Ammon's horn (tissue), 1 donor: Measurements from ENCODE around the gene IVD.

ENCODE experiments used
- DNase-seq: peaks from one replicate; pipeline ENCODE4 v3.0.0-alpha.2; 2016; ENCODE audit warnings: low spot score

IVD gene

GRCh38 chr15:40415226-40415625 lies 9.6 kb downstream of the IVD start:
- no peak for DNase-seq

- no peak for DNase-seq
These were observed 10.5 kb downstream of the IVD start for GRCh38 chr15:40416056-40416455.

GRCh38 chr15:40418126-40418525 lies 12.5 kb downstream of the IVD start:
- no peak for DNase-seq

- no peak for DNase-seq
These were observed 14.6 kb downstream of the IVD start for GRCh38 chr15:40420071-40420713.

- DNase-seq, result no peak
These were observed 15.2 kb downstream of the IVD start for GRCh38 chr15:40420793-40421192.

GRCh38 chr15:40421246-40422157 lies 15.9 kb downstream of the IVD start:
- peak; percentile 85 for DNase-seq

DNA sequence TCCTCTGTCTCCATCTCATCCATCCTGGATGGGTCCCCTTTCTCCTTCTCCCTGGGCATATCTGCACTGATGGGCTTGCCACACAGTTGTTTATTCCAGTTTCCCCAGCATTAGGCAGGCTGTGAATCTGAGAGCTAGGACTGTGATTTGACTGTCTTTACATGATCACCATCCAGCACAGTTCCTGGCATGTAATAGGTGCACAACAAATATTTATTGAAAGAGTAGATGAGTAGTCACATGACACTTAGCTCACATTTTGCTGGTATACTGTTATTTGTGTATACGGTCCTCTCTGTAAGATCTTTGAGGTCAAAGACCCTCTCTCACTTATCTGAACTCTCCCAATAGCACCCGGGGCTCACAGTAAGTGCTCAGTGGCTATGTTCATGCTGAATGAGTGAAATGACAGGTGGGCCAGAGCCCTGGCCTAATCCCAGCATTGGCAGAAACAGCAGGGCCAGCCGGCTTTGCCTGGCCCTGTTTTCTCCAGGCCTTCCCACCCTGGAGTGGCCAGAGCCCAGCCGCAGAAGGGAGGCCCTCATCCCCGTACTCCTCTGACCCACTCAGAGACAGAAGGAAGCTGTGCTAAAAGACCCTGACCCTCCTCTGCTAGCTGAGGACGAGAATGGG lies 19.0 kb downstream of the IVD start:
- no peak for DNase-seq

- DNase-seq, result no peak
These were observed 20.1 kb downstream of the IVD start for GRCh38 chr15:40425681-40426080.

GRCh38 chr15:40427188-40427587 lies 21.6 kb downstream of the IVD start:
- no peak for DNase-seq

- no peak for DNase-seq
These were observed 22.6 kb downstream of the IVD start for GRCh38 chr15:40428185-40428584.

DNA sequence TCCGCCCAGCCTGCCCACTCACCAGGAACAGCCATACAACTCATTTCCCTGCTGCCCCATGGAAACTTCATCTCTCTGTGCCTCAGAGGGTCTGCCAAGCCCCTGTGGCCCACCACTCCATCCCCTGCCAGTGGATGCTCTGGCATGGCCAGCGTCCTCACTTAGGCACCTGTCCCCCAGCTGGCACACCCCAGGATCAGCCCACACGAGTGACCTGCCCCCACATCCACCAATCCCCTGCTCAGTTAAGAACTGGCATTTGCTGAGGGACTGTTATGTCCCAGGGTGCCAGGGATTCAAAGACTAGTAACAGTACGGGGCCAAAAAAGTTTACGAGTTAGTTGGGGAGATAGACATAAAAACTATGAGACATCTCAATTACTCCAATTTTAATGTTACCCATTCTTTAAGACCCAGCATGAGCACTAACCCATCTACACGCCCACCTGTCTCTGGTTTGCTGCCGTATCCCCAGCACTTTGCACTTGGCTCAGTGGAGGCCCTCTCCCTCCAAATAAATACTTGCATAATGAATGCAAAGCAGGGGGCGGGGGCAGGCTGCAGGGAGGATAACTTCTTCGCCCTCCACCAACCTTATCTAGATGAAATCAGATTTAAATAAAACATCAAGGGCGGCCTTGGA lies 23.6 kb downstream of the IVD start:
- no peak for DNase-seq

GRCh38 chr15:40430271-40430805 lies 24.7 kb downstream of the IVD start:
- no peak for DNase-seq

- DNase-seq, result no peak
These were observed 29.6 kb downstream of the IVD start for GRCh38 chr15:40435023-40435709.

GRCh38 chr15:40435710-40436089 lies 30.1 kb downstream of the IVD start:
- no peak for DNase-seq

GRCh38 chr15:40436116-40436891 lies 30.7 kb downstream of the IVD start:
- no peak for DNase-seq

DNA sequence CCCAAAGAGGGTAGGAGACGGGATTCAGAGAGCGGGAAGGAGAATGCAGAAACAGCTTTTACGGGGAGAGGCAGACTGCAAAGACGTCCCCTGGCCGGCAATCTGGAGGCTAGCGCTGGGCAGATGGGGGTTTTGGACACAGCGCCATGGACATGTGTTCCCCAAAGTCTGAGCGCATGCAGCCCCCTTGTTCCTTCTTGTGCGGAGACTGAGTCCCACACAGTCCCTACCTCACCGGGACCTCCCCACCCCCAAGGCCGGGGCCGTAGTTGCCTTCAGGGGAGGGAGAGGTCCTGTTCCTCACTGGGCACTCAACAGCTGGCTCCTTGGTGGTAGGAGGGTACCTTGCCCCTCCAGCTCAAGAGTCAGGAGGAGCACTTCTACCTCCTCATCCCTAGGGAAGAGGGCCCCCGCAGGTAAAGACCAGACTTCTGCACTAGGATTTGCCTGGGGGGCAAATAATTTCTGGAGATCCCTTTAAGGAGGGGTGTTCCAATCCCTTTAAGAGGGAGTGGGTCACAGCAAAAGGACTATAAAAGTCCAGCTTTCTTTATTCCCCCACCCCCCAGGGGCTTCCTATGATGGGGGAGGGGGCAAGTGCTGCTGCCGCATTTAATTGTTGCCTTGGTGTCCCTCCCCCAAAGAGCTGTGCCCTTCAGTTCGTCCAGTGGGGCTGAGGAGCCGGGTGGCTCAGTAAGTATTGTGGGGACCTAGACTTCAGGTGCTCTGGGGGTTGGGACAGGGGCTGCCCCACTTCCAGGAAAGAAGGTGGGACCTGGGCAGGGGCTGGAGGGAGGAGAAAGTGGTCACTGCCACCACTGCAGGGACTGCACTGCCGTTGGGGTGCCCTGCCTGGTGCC lies 31.5 kb downstream of the IVD start:
- DNase-seq, result no peak

DNA sequence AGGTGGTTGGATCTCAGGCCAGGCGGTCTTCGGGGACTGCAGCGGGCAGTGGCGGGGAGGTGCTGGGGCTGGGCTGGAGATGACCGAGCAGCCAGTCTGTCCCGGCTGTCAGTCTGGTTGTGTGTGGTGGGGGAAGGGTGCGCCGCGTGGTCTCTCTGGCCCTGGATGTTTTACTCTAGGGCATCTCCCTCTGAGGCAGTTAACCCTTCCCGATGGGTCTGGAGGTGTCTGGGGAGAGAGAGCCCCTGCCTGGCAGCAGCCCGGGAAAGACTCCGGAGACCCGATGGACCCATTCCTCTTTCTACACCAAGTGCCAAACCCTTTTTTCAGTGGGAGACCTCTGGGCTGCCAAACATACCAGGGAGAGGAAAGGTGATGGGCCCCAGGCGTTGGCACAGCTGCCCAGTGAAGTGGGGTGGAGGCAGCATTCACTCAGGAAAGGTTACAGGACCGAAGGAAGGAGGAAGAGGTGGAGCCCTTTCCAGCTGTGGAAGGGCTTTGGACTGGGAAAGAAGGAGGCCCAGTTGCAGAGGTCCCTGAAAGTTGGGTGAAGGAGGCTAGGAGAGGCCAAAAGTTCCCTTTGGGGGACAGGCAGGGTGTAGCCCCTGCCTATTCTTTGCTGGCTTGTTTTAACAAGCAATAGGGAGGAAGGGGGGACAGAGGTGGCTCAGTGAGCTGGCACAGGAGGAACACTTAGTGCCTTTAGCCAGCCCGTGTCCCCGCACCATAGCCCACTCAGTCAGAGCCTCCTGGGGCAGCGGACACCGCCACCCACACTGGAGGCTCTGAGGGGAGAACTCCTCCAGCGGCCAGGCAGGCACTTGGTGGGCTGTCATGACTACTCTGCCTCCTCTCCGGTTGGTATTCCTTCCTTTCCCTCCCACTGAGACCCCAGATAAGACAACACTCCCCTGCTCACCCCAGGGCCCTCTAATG lies 32.4 kb downstream of the IVD start:
- no peak for DNase-seq

DNA sequence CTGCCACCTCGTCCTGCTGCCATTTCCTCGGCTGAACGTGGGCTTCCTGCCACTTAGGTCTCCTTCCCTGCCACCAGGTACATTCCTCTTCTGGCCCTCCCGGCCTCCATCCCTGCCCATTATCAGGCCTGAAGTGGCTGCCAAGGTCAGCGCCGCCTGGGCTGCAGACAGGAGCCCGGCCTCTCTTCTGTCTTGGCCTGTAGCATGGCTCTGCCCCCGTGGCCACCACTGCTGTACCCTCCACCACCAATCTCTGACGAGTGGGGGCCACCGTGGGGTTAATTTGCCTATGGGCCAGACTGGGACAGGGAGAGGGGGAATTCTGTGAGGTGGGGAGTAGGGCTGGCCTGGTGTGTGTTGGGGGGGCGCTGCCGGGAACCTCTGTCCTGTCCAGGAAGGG lies 33.1 kb downstream of the IVD start:
- DNase-seq, result no peak

DNA sequence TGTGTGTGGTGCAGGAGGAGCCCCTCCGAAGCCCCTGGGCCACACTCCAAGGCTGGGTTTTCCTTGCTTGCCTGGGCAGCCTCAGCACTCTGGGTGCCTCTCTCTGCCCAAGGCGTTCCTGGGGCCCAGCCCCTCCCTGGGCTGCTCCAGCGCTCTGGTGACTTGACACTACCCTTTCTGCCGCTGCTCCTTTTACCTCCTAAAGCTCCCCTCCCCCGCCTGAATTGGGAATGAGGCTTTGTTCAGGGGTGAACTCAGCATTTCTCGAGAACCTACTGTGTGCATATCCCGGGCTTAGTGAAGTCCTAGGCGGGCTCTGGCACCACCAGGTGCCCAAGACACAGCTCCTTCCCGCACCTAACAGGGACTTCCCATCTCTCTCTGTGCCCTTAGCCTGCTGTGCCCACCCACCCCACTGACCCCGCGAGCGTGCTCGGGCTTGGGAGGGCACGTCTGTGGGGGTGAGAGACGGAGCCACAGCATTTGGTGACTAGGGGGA lies 33.9 kb downstream of the IVD start:
- DNase-seq, result no peak
